Mesothelial cell of epicardium (in vitro differentiated cells): Measurements from ENCODE around the gene CST7. TPM values are rescaled to one million over a fixed set of nuclear protein-coding genes. Genes with fewer than 3 reads are reported as not detected.

Source experiments
- DNase-seq, 2 experiments: peaks; one replicate each; pipeline ENCODE4 v3.0.0; 2021; ENCODE audit warnings: low spot score in 2 of 2; ENCODE audit not compliant: unreplicated experiment in 2 of 2
- H3K27ac Mint-ChIP-seq: 2 replicates; pipeline ENCODE4 v1.8.0; 2021; ENCODE audit warnings: mixed read lengths
- H3K27me3 Mint-ChIP-seq: 2 replicates; pipeline ENCODE4 v1.8.0; 2021; ENCODE audit warnings: low read depth, mixed read lengths
- H3K36me3 Mint-ChIP-seq: 2 replicates; pipeline ENCODE4 v1.8.0; 2021; ENCODE audit warnings: mixed read lengths
- H3K4me1 Mint-ChIP-seq: 2 replicates; pipeline ENCODE4 v1.8.0; 2021; ENCODE audit warnings: mixed read lengths
- H3K4me3 Mint-ChIP-seq: 2 replicates; pipeline ENCODE4 v1.8.0; 2021; ENCODE audit warnings: mild to moderate bottlenecking, moderate library complexity, mixed read lengths
- H3K9me3 Mint-ChIP-seq: 2 replicates; pipeline ENCODE4 v1.8.0; 2021; ENCODE audit warnings: mixed read lengths
- CTCF ChIP-seq: fragments of 200-600 bp; sonication (generic); IDR thresholded peaks from one replicate; pipeline ENCODE4 v1.5.0; 2021; ENCODE audit warnings: antibody characterized with exemption; ENCODE audit not compliant: unreplicated experiment
- total RNA-seq: library from RNA; stranded (reverse); gene quantifications from 3 replicates; pipeline ENCODE4 v1.2.1, GENCODE V29; 2021

CST7 gene
- total RNA-seq, 1 donor from 2014 or later = not detected

GRCh38 chr20:24966317-24967012 lies 17.4 kb downstream of the CST7 start:
- no peaks in the 10 kb centered on the region for H3K9me3 Mint-ChIP-seq
- no peak for DNase-seq
- H3K4me1 Mint-ChIP-seq = no peaks in the 10 kb centered on the region
- no peak overlapping the region for H3K4me3 Mint-ChIP-seq
- H3K27ac Mint-ChIP-seq = no peak overlapping the region
- no peak for TF ChIP-seq CTCF
- no peaks in the 10 kb centered on the region for H3K27me3 Mint-ChIP-seq
- H3K36me3 Mint-ChIP-seq = peaks cover 40% of the 10 kb centered on the region

DNA sequence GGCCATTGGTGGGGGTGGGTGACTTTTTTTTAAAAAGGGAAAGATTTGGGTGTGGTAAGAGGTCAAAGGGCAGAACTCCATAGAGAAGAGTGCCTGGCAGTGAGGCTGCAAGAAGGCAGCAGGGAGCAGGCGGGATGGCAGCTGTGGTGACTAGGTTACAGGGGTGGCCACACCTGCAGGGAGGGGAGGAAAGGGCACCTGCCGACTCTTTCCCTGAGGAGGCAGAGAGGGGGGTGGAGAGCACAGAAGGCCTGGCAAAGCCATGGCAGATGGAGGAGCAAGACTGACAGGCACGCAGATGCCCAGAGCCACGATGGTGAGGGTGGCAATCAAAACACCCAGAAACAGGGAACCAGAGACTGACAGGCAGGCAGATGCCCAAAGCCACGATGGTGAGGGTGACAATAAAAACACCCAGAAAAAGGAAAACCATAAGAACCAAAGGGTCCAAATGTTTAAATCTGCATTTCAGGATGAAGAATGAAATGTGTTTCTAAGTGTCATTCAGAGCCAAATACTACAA lies 19.3 kb downstream of the CST7 start:
- TF ChIP-seq CTCF = no peak
- Mint-ChIP-seq H3K27me3 (no peaks in the 10 kb centered on the region), H3K4me3 (no peak overlapping the region), H3K4me1 (no peaks in the 10 kb centered on the region), H3K9me3 (no peaks in the 10 kb centered on the region), H3K36me3 (peaks cover 37% of the 10 kb centered on the region), H3K27ac (no peak overlapping the region)
- DNase-seq = no peak

GRCh38 chr20:24969186-24970029 lies 20.3 kb downstream of the CST7 start:
- DNase-seq = no peak
- Mint-ChIP-seq H3K27me3 (no peaks in the 10 kb centered on the region), H3K36me3 (peaks cover 39% of the 10 kb centered on the region), H3K4me1 (no peaks in the 10 kb centered on the region), H3K27ac (no peak overlapping the region), H3K9me3 (peaks cover 4% of the 10 kb centered on the region), H3K4me3 (no peak overlapping the region)
- TF ChIP-seq CTCF = no peak

DNA sequence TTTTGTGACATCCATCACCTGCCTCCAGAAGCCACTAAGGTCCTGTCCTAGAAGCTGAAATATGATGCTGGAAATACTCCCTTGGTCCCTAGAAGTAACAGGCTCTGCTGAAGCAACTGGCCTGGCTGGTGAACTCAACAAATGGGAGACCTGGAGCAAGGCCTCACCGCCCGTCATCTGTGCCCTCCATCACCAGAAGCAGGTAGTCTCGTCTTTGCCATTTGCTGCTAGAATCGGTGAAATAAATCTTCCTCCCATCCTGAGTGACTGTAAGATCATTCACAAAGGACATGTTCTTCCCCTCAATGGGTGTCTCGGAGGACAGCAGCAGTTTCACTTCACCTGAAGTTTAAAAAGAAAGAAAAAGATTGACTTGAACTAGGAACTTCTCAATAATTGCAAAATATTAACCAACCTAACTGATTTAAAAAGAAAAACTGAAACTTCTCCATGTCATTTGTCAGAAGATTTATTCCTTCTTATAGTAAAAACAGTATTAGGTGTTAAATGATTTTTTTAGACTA lies 21.0 kb downstream of the CST7 start:
- H3K4me1 Mint-ChIP-seq = no peaks in the 10 kb centered on the region

DNA sequence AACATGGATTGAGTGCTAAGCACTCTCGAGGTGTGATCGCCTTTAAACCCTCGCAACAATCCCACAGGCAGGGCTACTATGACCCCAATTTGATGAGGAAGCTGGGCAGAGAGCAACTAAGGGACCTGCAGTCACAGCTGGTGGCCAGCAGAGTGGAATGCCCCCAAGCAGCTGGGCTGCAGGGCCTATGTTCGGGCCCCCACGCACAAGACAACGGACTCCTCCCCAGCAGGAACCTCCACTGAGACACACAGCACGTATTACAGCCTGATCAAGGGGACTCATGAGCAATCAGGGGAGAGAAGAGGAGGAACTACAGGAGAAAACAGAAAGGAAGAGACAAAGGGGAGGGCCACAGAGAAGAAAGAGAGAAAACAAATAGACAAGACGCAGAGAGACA lies 21.7 kb downstream of the CST7 start:
- peaks cover 13% of the 10 kb centered on the region for H3K9me3 Mint-ChIP-seq
- H3K27ac Mint-ChIP-seq = no peak overlapping the region
- no peaks in the 10 kb centered on the region for H3K27me3 Mint-ChIP-seq
- TF ChIP-seq CTCF = no peak
- no peak overlapping the region for H3K4me3 Mint-ChIP-seq
- no peaks in the 10 kb centered on the region for H3K4me1 Mint-ChIP-seq
- no peak for DNase-seq
- H3K36me3 Mint-ChIP-seq = peaks cover 50% of the 10 kb centered on the region

More for the DNA sequence above, 21.0 kb downstream of the CST7 start:
- H3K36me3 Mint-ChIP-seq = peaks cover 44% of the 10 kb centered on the region
- no peak overlapping the region for H3K27ac Mint-ChIP-seq
- DNase-seq = no peak
- H3K9me3 Mint-ChIP-seq = peaks cover 8% of the 10 kb centered on the region
- no peaks in the 10 kb centered on the region for H3K27me3 Mint-ChIP-seq
- TF ChIP-seq CTCF = no peak
- H3K4me3 Mint-ChIP-seq = no peak overlapping the region
